K562 (cell line): Measurements from ENCODE around the gene DPAGT1. TPM values are rescaled to one million over a fixed set of nuclear protein-coding genes. Genes with fewer than 3 reads are reported as not detected.

Experiments used
- CTBP1 ChIP-seq: fragments of 450-650 bp; IDR thresholded peaks from 2 replicates; pipeline ENCODE4 v1.6.1; 2016; ENCODE audit warnings: borderline replicate concordance
- EGR1 ChIP-seq: fragments of 450-650 bp; conservative IDR thresholded peaks from 2 replicates; pipeline ENCODE4 v1.6.1; 2017; ENCODE audit warnings: mild to moderate bottlenecking
- ELF4 ChIP-seq: fragments of 450-650 bp; formaldehyde crosslinking; IDR thresholded peaks from 2 replicates; pipeline ENCODE4 v1.4.0; 2022; ENCODE audit warnings: missing genetic modification characterization
- HNRNPH1 ChIP-seq: fragments of 200-400 bp; formaldehyde crosslinking; optimal IDR thresholded peaks from 2 replicates; pipeline ENCODE3; 2017; ENCODE audit warnings: low read depth, mild to moderate bottlenecking, low read length, moderate library complexity
- MCM2 ChIP-seq: fragments of 450-650 bp; IDR thresholded peaks from 2 replicates; pipeline ENCODE4 v1.6.1; 2017; ENCODE audit warnings: low read depth, mild to moderate bottlenecking
- PHF20 ChIP-seq: fragments of 450-650 bp; IDR thresholded peaks from 2 replicates; pipeline ENCODE4 v1.6.1; 2018; ENCODE audit not compliant: partially characterized antibody
- RBM34 ChIP-seq: fragments of 200-400 bp; formaldehyde crosslinking; IDR thresholded peaks from 2 replicates; pipeline ENCODE4 v1.6.1; 2018; ENCODE audit warnings: low read length, borderline replicate concordance; ENCODE audit not compliant: insufficient read depth
- RCOR1 ChIP-seq, 2 experiments: IDR thresholded peaks; 2 replicates each; pipeline ENCODE4 v1.6.1; 2012; ENCODE audit warnings: low read depth in 2 of 2, low read length in 2 of 2, borderline replicate concordance in 1 of 2, improper control_type of control experiment in 1 of 2
- TCFL5 ChIP-seq: fragments of 250-450 bp; sonication (Bioruptor Pico); conservative IDR thresholded peaks from 2 replicates; pipeline ENCODE4 v1.6.1; 2021; ENCODE audit warnings: mild to moderate bottlenecking, moderate library complexity, matching md5 sums
- ZNF507 ChIP-seq: conservative IDR thresholded peaks from 2 replicates; pipeline ENCODE4 v1.6.1; 2017; ENCODE audit warnings: missing genetic modification characterization, missing compliant biosample characterization
- ZZZ3 ChIP-seq: fragments of 450-650 bp; IDR thresholded peaks from 2 replicates; pipeline ENCODE4 v1.6.1; 2016; ENCODE audit warnings: antibody characterized with exemption, mild to moderate bottlenecking, moderate library complexity
- polyA plus RNA-seq, 8 experiments: library from polyadenylated mRNA; depleted of rRNA in 4 of 8; stranded (reverse) in 5 of 8; unstranded in 3 of 8; fragments of >200 nt; fragmentation: Nextera tagmentation in 2 of 8; fragmentation: Illumina TruSeq in 1 of 8; extraction: Ambion mirVana in 2 of 8; extraction: Trizol in 1 of 8; gene quantifications; 2 replicates each; pipeline versions ENCODE4 v1.2.1 to v1.2.3, GENCODE V29; 2011 to 2014; ENCODE audit warnings: inconsistent platforms in 1 of 8, missing spikeins in 1 of 8
- total RNA-seq, 7 experiments: library from RNA; depleted of rRNA in 6 of 7; stranded (reverse); fragments of >200 nt in 6 of 7; fragmentation: Illumina TruSeq in 2 of 7; extraction: Trizol in 2 of 7; gene quantifications; 2 replicates each; pipeline versions ENCODE4 v1.2.1 to v1.2.3, GENCODE V29; 2011 to 2021; ENCODE audit warnings: low replicate concordance in 1 of 7
- TF ChIP-seq, protein P1 (sequence below): conservative IDR thresholded peaks from 2 replicates; pipeline ENCODE4 v1.6.1; 2011; ENCODE audit warnings: low read depth, mild to moderate bottlenecking, low read length; ENCODE audit not compliant: control insufficient read depth
- TF ChIP-seq, protein P2 (sequence below): fragments of 450-650 bp; IDR thresholded peaks from 2 replicates; pipeline ENCODE4 v1.6.1; 2014; ENCODE audit warnings: low read depth, mild to moderate bottlenecking, moderate library complexity, borderline replicate concordance
- TF ChIP-seq, protein P3 (sequence below), 2 experiments: IDR thresholded peaks; 2 replicates each; pipeline ENCODE4 v1.6.1; 2012; ENCODE audit warnings: improper control_type of control experiment in 2 of 2, low read depth in 2 of 2, low read length in 2 of 2, borderline replicate concordance in 1 of 2
- TF ChIP-seq, protein P4 (sequence below): sonication (generic); formaldehyde crosslinking; IDR thresholded peaks from 2 replicates; pipeline ENCODE4 v1.8.0; 2022; ENCODE audit warnings: mild to moderate bottlenecking, low read depth, missing genetic modification reagents
- TF ChIP-seq, protein P5 (sequence below): fragments of 250-450 bp; sonication (Bioruptor Pico); IDR thresholded peaks from 2 replicates; pipeline ENCODE4 v1.4.0; 2020
- TF ChIP-seq, protein P6 (sequence below): sonication (generic); formaldehyde crosslinking; IDR thresholded peaks from 2 replicates; pipeline ENCODE4 v1.8.1; 2022; ENCODE audit warnings: missing genetic modification reagents

DPAGT1 gene
- total and polyA plus RNA-seq, 9 of the 15 experiments (the other 6 are each of a cell fraction or from before 2014, with no cell fraction given) = 29.9 to 135 (median 85.0) TPM

DNA sequence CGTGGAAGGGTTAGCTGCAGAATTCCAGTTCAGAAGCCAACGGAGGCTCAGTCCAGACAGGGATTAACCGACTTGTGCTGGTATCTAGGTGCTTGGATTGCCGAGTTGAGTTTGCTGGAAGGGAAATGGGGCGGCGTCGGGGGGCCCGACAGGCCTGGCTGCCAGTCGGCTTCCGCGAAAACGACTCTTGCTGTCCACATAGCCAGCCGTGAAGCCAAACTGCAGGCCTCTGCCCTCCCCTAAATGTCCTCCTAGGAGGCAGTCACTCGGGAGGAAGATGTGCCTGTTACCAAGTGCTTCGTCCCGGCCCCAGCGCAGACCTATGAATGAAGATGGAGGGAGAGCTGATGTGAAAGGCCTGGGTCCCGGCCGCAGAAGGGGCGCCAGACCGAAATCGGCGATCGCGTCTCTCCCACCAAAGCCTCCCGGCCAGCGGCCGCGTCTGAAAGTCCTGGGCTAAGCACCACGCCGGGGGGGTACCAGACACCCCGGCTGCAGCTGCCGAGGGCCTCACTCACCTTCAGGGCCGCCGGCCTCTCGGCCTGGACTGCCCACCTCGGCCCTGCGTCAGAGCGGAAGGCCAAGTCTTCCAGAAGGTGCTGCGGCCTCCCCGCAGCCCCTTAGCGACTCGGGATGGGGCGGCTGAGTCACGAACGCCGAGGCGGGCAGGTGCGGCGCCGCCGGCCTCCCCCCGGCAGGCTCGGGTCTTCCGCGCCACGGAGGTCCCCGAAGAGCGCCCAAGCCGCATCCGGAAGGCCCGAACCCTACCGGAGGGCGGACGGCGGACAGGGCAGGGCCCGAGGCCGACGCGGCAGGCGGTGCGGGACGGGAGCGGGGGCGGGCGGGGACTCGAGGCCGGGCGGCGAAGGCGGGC, 7.5 kb downstream of the DPAGT1 start (continued):
- TF ChIP-seq RCOR1 (IDR thresholded peaks at IDR 0.05; ENCODE audit: borderline replicate concordance in 1 of 2, low read depth in 2 of 2, low read length in 2 of 2) (peak in 1 of 2 experiments; percentile 32; a peak in 1 of 4 replicates), PHF20 (no peak), MCM2 (no peak), TCFL5 (CRISPR knock-in tag) (no peak), ELF4 (CRISPR knock-in tag) (no peak), HNRNPH1 (peak; percentile 1), EGR1 (peak; percentile 16; the same call in 1 of the 2 replicates), ZZZ3 (no peak), RBM34 (no peak), CTBP1 (no peak), ZNF507 (tag) (no peak)
- TF ChIP-seq, protein P1, sequence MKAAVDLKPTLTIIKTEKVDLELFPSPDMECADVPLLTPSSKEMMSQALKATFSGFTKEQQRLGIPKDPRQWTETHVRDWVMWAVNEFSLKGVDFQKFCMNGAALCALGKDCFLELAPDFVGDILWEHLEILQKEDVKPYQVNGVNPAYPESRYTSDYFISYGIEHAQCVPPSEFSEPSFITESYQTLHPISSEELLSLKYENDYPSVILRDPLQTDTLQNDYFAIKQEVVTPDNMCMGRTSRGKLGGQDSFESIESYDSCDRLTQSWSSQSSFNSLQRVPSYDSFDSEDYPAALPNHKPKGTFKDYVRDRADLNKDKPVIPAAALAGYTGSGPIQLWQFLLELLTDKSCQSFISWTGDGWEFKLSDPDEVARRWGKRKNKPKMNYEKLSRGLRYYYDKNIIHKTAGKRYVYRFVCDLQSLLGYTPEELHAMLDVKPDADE = peak; percentile 10; the same call in 1 of the 2 replicates
- TF ChIP-seq, protein P2, sequence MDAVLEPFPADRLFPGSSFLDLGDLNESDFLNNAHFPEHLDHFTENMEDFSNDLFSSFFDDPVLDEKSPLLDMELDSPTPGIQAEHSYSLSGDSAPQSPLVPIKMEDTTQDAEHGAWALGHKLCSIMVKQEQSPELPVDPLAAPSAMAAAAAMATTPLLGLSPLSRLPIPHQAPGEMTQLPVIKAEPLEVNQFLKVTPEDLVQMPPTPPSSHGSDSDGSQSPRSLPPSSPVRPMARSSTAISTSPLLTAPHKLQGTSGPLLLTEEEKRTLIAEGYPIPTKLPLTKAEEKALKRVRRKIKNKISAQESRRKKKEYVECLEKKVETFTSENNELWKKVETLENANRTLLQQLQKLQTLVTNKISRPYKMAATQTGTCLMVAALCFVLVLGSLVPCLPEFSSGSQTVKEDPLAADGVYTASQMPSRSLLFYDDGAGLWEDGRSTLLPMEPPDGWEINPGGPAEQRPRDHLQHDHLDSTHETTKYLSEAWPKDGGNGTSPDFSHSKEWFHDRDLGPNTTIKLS = no peak
- TF ChIP-seq, protein P3, sequence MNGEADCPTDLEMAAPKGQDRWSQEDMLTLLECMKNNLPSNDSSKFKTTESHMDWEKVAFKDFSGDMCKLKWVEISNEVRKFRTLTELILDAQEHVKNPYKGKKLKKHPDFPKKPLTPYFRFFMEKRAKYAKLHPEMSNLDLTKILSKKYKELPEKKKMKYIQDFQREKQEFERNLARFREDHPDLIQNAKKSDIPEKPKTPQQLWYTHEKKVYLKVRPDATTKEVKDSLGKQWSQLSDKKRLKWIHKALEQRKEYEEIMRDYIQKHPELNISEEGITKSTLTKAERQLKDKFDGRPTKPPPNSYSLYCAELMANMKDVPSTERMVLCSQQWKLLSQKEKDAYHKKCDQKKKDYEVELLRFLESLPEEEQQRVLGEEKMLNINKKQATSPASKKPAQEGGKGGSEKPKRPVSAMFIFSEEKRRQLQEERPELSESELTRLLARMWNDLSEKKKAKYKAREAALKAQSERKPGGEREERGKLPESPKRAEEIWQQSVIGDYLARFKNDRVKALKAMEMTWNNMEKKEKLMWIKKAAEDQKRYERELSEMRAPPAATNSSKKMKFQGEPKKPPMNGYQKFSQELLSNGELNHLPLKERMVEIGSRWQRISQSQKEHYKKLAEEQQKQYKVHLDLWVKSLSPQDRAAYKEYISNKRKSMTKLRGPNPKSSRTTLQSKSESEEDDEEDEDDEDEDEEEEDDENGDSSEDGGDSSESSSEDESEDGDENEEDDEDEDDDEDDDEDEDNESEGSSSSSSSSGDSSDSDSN (IDR thresholded peaks at IDR 0.05; ENCODE audit: borderline replicate concordance in 1 of 2, low read depth in 2 of 2, low read length in 2 of 2) = peak in 1 of 2 experiments; percentile 46; a peak in 1 of 4 replicates
- TF ChIP-seq, protein P4, sequence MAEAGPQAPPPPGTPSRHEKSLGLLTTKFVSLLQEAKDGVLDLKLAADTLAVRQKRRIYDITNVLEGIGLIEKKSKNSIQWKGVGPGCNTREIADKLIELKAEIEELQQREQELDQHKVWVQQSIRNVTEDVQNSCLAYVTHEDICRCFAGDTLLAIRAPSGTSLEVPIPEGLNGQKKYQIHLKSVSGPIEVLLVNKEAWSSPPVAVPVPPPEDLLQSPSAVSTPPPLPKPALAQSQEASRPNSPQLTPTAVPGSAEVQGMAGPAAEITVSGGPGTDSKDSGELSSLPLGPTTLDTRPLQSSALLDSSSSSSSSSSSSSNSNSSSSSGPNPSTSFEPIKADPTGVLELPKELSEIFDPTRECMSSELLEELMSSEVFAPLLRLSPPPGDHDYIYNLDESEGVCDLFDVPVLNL (CRISPR knock-in tag) = no peak
- TF ChIP-seq, protein P5, sequence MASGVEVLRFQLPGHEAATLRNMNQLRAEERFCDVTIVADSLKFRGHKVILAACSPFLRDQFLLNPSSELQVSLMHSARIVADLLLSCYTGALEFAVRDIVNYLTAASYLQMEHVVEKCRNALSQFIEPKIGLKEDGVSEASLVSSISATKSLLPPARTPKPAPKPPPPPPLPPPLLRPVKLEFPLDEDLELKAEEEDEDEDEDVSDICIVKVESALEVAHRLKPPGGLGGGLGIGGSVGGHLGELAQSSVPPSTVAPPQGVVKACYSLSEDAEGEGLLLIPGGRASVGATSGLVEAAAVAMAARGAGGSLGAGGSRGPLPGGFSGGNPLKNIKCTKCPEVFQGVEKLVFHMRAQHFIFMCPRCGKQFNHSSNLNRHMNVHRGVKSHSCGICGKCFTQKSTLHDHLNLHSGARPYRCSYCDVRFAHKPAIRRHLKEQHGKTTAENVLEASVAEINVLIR (CRISPR knock-in tag) = no peak
- TF ChIP-seq, protein P6, sequence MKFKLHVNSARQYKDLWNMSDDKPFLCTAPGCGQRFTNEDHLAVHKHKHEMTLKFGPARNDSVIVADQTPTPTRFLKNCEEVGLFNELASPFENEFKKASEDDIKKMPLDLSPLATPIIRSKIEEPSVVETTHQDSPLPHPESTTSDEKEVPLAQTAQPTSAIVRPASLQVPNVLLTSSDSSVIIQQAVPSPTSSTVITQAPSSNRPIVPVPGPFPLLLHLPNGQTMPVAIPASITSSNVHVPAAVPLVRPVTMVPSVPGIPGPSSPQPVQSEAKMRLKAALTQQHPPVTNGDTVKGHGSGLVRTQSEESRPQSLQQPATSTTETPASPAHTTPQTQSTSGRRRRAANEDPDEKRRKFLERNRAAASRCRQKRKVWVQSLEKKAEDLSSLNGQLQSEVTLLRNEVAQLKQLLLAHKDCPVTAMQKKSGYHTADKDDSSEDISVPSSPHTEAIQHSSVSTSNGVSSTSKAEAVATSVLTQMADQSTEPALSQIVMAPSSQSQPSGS (CRISPR knock-in tag) = no peak
